CD14-positive monocyte (primary cell): ENCODE data around the gene RPS6KA5. TPM values are rescaled to one million over a fixed set of nuclear protein-coding genes. Genes with fewer than 3 reads are reported as not detected.

Experiments used
- DNase-seq, 3 donors: peaks; one replicate each; pipeline ENCODE4 v3.0.0-alpha.2; 2011 to 2022
- H2AFZ ChIP-seq: 2 replicates; pipeline ENCODE4 v1.6.0; 2012; ENCODE audit warnings: mild to moderate bottlenecking, low read depth, low read length, inconsistent platforms; ENCODE audit not compliant: insufficient read depth, poor library complexity, severe bottlenecking
- H3K27ac ChIP-seq, 2 donors: 1 replicate in 1 of 2; 2 replicates in 1 of 2; pipeline ENCODE4 v1.5.1; 2012 to 2013; ENCODE audit warnings: low read length in 2 of 2, control low read depth in 1 of 2, inconsistent platforms in 1 of 2, low read depth in 1 of 2, mild to moderate bottlenecking in 1 of 2
- H3K27me3 ChIP-seq, 2 donors: one replicate each; pipeline versions ENCODE4 v1.6.0 to v1.6.1; 2011 to 2013; ENCODE audit warnings: low read length in 2 of 2; ENCODE audit not compliant: control insufficient read depth in 2 of 2, insufficient read depth in 2 of 2
- H3K36me3 ChIP-seq, 2 donors: replicated peaks in 1 of 2; 1 replicate in 1 of 2; 2 replicates in 1 of 2; pipeline versions ENCODE4 v1.5.1 to v1.6.1; 2012 to 2013; ENCODE audit warnings: low read length in 2 of 2, control low read depth in 1 of 2, inconsistent platforms in 1 of 2, mild to moderate bottlenecking in 1 of 2; ENCODE audit not compliant: insufficient read depth in 2 of 2, control insufficient read depth in 1 of 2
- H3K4me1 ChIP-seq, 2 donors: 1 replicate in 1 of 2; 2 replicates in 1 of 2; pipeline versions ENCODE4 v1.5.1 to v1.6.1; 2012 to 2013; ENCODE audit warnings: low read length in 2 of 2, control low read depth in 1 of 2, inconsistent platforms in 1 of 2, mild to moderate bottlenecking in 1 of 2, moderate library complexity in 1 of 2; ENCODE audit not compliant: insufficient read depth in 2 of 2, control insufficient read depth in 1 of 2
- H3K4me2 ChIP-seq: replicated peaks from 2 replicates; pipeline ENCODE3; 2012; ENCODE audit warnings: low read length, moderate library complexity, mild to moderate bottlenecking; ENCODE audit not compliant: poor library complexity, severe bottlenecking; ENCODE audit errors: extremely low read depth
- H3K4me3 ChIP-seq, 3 experiments: fragments of 200-600 bp in 1 of 3; sonication (generic) in 1 of 3; replicated peaks in 1 of 3; 1 replicate in 2 of 3; 2 replicates in 1 of 3; pipeline ENCODE4 v1.5.1; 2011 to 2013; ENCODE audit warnings: low read length in 3 of 3, mild to moderate bottlenecking in 3 of 3, control low read depth in 2 of 3, low read depth in 2 of 3, inconsistent platforms in 1 of 3, moderate library complexity in 1 of 3
- H3K79me2 ChIP-seq: 2 replicates; pipeline ENCODE4 v1.6.0; 2012; ENCODE audit warnings: mild to moderate bottlenecking, control low read depth, inconsistent platforms, low read length, moderate library complexity; ENCODE audit not compliant: insufficient read depth
- H3K9ac ChIP-seq: 2 replicates; pipeline ENCODE4 v1.6.0; 2017; ENCODE audit warnings: low read length, mild to moderate bottlenecking; ENCODE audit not compliant: insufficient read depth, poor library complexity, severe bottlenecking
- H3K9me3 ChIP-seq, 2 donors: replicated peaks in 1 of 2; 1 replicate in 1 of 2; 2 replicates in 1 of 2; pipeline versions ENCODE4 v1.5.1 to v1.6.1; 2012 to 2013; ENCODE audit warnings: low read length in 2 of 2, control low read depth in 1 of 2; ENCODE audit not compliant: control insufficient read depth in 1 of 2, insufficient read depth in 1 of 2
- H4K20me1 ChIP-seq: 2 replicates; pipeline ENCODE4 v1.6.0; 2012; ENCODE audit warnings: mild to moderate bottlenecking, low read length, control low read depth, moderate library complexity; ENCODE audit not compliant: insufficient read depth
- H3K27ac Mint-ChIP-seq, 7 donors: one replicate each; pipeline ENCODE4 v1.8.0; 2020; ENCODE audit warnings: mild to moderate bottlenecking in 7 of 7, mixed read lengths in 7 of 7, moderate library complexity in 6 of 7, inconsistent platforms in 2 of 7
- H3K27me3 Mint-ChIP-seq, 3 donors: one replicate each; pipeline ENCODE4 v1.8.0; 2021 to 2022; ENCODE audit warnings: low read depth in 3 of 3, mild to moderate bottlenecking in 3 of 3, mixed read lengths in 3 of 3, moderate library complexity in 3 of 3, inconsistent platforms in 1 of 3
- H3K36me3 Mint-ChIP-seq, 2 donors: one replicate each; pipeline ENCODE4 v1.8.0; 2020; ENCODE audit warnings: mixed read lengths in 2 of 2, inconsistent platforms in 1 of 2, mild to moderate bottlenecking in 1 of 2
- H3K4me1 Mint-ChIP-seq: one replicate; pipeline ENCODE4 v1.8.0; 2020; ENCODE audit warnings: mild to moderate bottlenecking, mixed read lengths
- H3K4me3 Mint-ChIP-seq, 2 donors: one replicate each; pipeline ENCODE4 v1.8.0; 2020; ENCODE audit warnings: mild to moderate bottlenecking in 2 of 2, mixed read lengths in 2 of 2, moderate library complexity in 1 of 2
- H3K9me3 Mint-ChIP-seq, 7 donors: one replicate each; pipeline ENCODE4 v1.8.0; 2020 to 2022; ENCODE audit warnings: mixed read lengths in 7 of 7, mild to moderate bottlenecking in 6 of 7, moderate library complexity in 6 of 7, inconsistent platforms in 2 of 7
- CTCF ChIP-seq: fragments of 200-600 bp; IDR thresholded peaks from one replicate; pipeline ENCODE4 v1.8.0; 2022; ENCODE audit warnings: antibody characterized with exemption, mild to moderate bottlenecking
- WGBS: methylation state at CpG from one replicate; pipeline ENCODE4 v1.1.5; 2013; ENCODE audit warnings: missing lambda C conversion rate; ENCODE audit not compliant: insufficient coverage; 5-methylcytosine and 5-hydroxymethylcytosine counted together
- intact Hi-C, 2 donors: fragments of 100-400 bp; cut with micrococcal nuclease; formaldehyde crosslinking; loops; one replicate each; pipeline versions ENCODE4 v1.15.0 to v1.15.1; 2023
- polyA plus RNA-seq, 3 donors: library from polyadenylated mRNA; depleted of rRNA in 1 of 3; unstranded in 2 of 3; stranded (reverse) in 1 of 3; fragments of 300-500 nt in 2 of 3; fragments of >200 nt in 1 of 3; fragmentation: Illumina TruSeq in 2 of 3; gene quantifications; 1 replicate in 2 of 3; 2 replicates in 1 of 3; pipeline ENCODE4 v1.2.3, GENCODE V29; 2012 to 2021

RPS6KA5 gene
- polyA plus RNA-seq, 3 donors: 4.4 to 10.1 (median 7.9) TPM

GRCh38 chr14:91019673-91020072 lies 40.8 kb downstream of the RPS6KA5 start:
- no peak for DNase-seq
- intact Hi-C loops: loop anchor here in 1 of 2 donors (10.0 kb wide), 1 partner anchor 45 kb away; the partner anchor contains the start of gene RPS6KA5
- Mint-ChIP-seq H3K4me3 (no peak overlapping the region), H3K36me3 (peaks cover 2 to 4% of the 10 kb centered on the region in 2 donors), H3K27ac (no peak overlapping the region), H3K4me1 (peaks cover 14% of the 10 kb centered on the region), H3K9me3 (peaks cover 0 to 2% (median 0%) of the 10 kb centered on the region in 7 donors), H3K27me3 (peaks cover 0 to 1% (median 0%) of the 10 kb centered on the region in 3 donors)
- Histone ChIP-seq H3K36me3 (no peaks in the 10 kb centered on the region), H3K79me2 (peaks cover 13% of the 10 kb centered on the region), H4K20me1 (no peaks in the 10 kb centered on the region), H3K4me1 (peaks cover 17 to 19% of the 10 kb centered on the region in 2 donors), H3K9me3 (no peaks in the 10 kb centered on the region), H3K27me3 (no peaks in the 10 kb centered on the region), H3K4me2 (no peak overlapping the region), H2AFZ (no peak overlapping the region), H3K27ac (no peak overlapping the region), H3K9ac (no peak overlapping the region), H3K4me3 (no peak overlapping the region)
- TF ChIP-seq CTCF: no peak
- WGBS: 100% methylated on average over 2 of the region's 3 CpGs

- H3K9me3 Mint-ChIP-seq: peaks cover 0 to 2% (median 0%) of the 10 kb centered on the region in 7 donors
- H3K4me1 Mint-ChIP-seq: peaks cover 14% of the 10 kb centered on the region
- H3K27me3 ChIP-seq: no peaks in the 10 kb centered on the region
- H3K36me3 ChIP-seq: no peaks in the 10 kb centered on the region
- peaks cover 0 to 1% (median 0%) of the 10 kb centered on the region in 3 donors for H3K27me3 Mint-ChIP-seq
- H2AFZ ChIP-seq: no peak overlapping the region
- H3K27ac ChIP-seq: no peak overlapping the region
- 96% methylated on average over 3 of the region's 5 CpGs for WGBS
- no peaks in the 10 kb centered on the region for H4K20me1 ChIP-seq
- H3K27ac Mint-ChIP-seq: no peak overlapping the region
- peaks cover 21 to 25% of the 10 kb centered on the region in 2 donors for H3K4me1 ChIP-seq
- no peak overlapping the region for H3K9ac ChIP-seq
- no peak overlapping the region for H3K4me3 Mint-ChIP-seq
- H3K79me2 ChIP-seq: peaks cover 17% of the 10 kb centered on the region
- H3K36me3 Mint-ChIP-seq: peaks cover 2 to 4% of the 10 kb centered on the region in 2 donors
- H3K4me2 ChIP-seq: no peak overlapping the region
- DNase-seq: no peak
- H3K4me3 ChIP-seq: no peak overlapping the region
- TF ChIP-seq CTCF: no peak
- H3K9me3 ChIP-seq: no peaks in the 10 kb centered on the region
- intact Hi-C loops: loop anchor here in 1 of 2 donors (10.0 kb wide), 1 partner anchor 46 kb away; the partner anchor contains the start of gene RPS6KA5
Observed at GRCh38 chr14:91018481-91018880, 42.0 kb downstream of the RPS6KA5 start.
